ENCODE results near the gene CCDC138. TPM values are rescaled to one million over a fixed set of nuclear protein-coding genes. Genes with fewer than 3 reads are reported as not detected.

The CCDC138 gene
- total RNA-seq, 1 experiment from 2014 or later, result 14.9 TPM

- Histone ChIP-seq H3K4me1 (no peaks in the 10 kb centered on the region), H3K36me3 (ENCODE audit: control insufficient read depth, insufficient read depth, low read length) (no peaks in the 10 kb centered on the region), H3K27me3 (replicated peaks; ENCODE audit: control insufficient read depth, insufficient read depth, low read length) (no peaks in the 10 kb centered on the region), H3K9me3 (no peaks in the 10 kb centered on the region), H3K4me3 (ENCODE audit: low read depth, low read length) (no peak overlapping the region)
- ChIA-PET CTCF (no interaction called here), POLR2A (no interaction called here)
- no peak overlapping the region for H3K27ac Mint-ChIP-seq (ENCODE audit: unreplicated experiment)
- no peaks in the 10 kb centered on the region for H3K4me1 Mint-ChIP-seq (ENCODE audit: low read depth, unreplicated experiment)
- H3K9me3 Mint-ChIP-seq (ENCODE audit: unreplicated experiment), result no peaks in the 10 kb centered on the region
- no TSS peak for BruUV-seq (replicated peaks)
- intact Hi-C loops (cut with micrococcal nuclease; ENCODE audit: unreplicated experiment), result no loop called here
- no peaks in the 10 kb centered on the region for H3K36me3 Mint-ChIP-seq (ENCODE audit: insufficient read depth, unreplicated experiment)
- no peaks in the 10 kb centered on the region for H3K27me3 Mint-ChIP-seq (ENCODE audit: insufficient read depth, unreplicated experiment)
- no peak for DNase-seq
- no peak for TF ChIP-seq CTCF (IDR thresholded peaks at IDR 0.05; ENCODE audit: insufficient read depth in 1 of 2, low read depth in 1 of 2, low read length in 1 of 2, severe bottlenecking in 1 of 2, unreplicated experiment in 1 of 2)
- no peak overlapping the region for H3K4me3 Mint-ChIP-seq (ENCODE audit: unreplicated experiment)
These were observed 129.7 kb downstream of the CCDC138 start for GRCh38 chr2:108916122-108916795.

GRCh38 chr2:108916796-108917421 lies 130.3 kb downstream of the CCDC138 start:
- Mint-ChIP-seq H3K27ac (ENCODE audit: unreplicated experiment) (no peak overlapping the region), H3K9me3 (ENCODE audit: unreplicated experiment) (no peaks in the 10 kb centered on the region), H3K27me3 (ENCODE audit: insufficient read depth, unreplicated experiment) (no peaks in the 10 kb centered on the region), H3K4me3 (ENCODE audit: unreplicated experiment) (no peak overlapping the region), H3K36me3 (ENCODE audit: insufficient read depth, unreplicated experiment) (no peaks in the 10 kb centered on the region), H3K4me1 (ENCODE audit: low read depth, unreplicated experiment) (no peaks in the 10 kb centered on the region)
- DNase-seq, result no peak
- TF ChIP-seq CTCF (IDR thresholded peaks at IDR 0.05; ENCODE audit: insufficient read depth in 1 of 2, low read depth in 1 of 2, low read length in 1 of 2, severe bottlenecking in 1 of 2, unreplicated experiment in 1 of 2), result no peak
- BruUV-seq (replicated peaks), result no TSS peak
- Histone ChIP-seq H3K36me3 (ENCODE audit: control insufficient read depth, insufficient read depth, low read length) (no peaks in the 10 kb centered on the region), H3K9me3 (no peaks in the 10 kb centered on the region), H3K4me3 (ENCODE audit: low read depth, low read length) (no peak overlapping the region), H3K4me1 (no peaks in the 10 kb centered on the region), H3K27me3 (replicated peaks; ENCODE audit: control insufficient read depth, insufficient read depth, low read length) (no peaks in the 10 kb centered on the region)
- intact Hi-C loops (cut with micrococcal nuclease; ENCODE audit: unreplicated experiment), result no loop called here
- POLR2A ChIA-PET, result no interaction called here
- CTCF ChIA-PET, result no interaction called here

- H3K36me3 Mint-ChIP-seq (ENCODE audit: insufficient read depth, unreplicated experiment), result no peaks in the 10 kb centered on the region
- Histone ChIP-seq H3K36me3 (ENCODE audit: control insufficient read depth, insufficient read depth, low read length) (no peaks in the 10 kb centered on the region), H3K4me3 (ENCODE audit: low read depth, low read length) (no peak overlapping the region), H3K27me3 (replicated peaks; ENCODE audit: control insufficient read depth, insufficient read depth, low read length) (no peaks in the 10 kb centered on the region), H3K9me3 (no peaks in the 10 kb centered on the region), H3K4me1 (no peaks in the 10 kb centered on the region)
- no peaks in the 10 kb centered on the region for H3K27me3 Mint-ChIP-seq (ENCODE audit: insufficient read depth, unreplicated experiment)
- no TSS peak for BruUV-seq (replicated peaks)
- no peak for DNase-seq
- POLR2A ChIA-PET, result no interaction called here
- no peaks in the 10 kb centered on the region for H3K9me3 Mint-ChIP-seq (ENCODE audit: unreplicated experiment)
- no peak for TF ChIP-seq CTCF (IDR thresholded peaks at IDR 0.05; ENCODE audit: insufficient read depth in 1 of 2, low read depth in 1 of 2, low read length in 1 of 2, severe bottlenecking in 1 of 2, unreplicated experiment in 1 of 2)
- CTCF ChIA-PET, result no interaction called here
- no peaks in the 10 kb centered on the region for H3K4me1 Mint-ChIP-seq (ENCODE audit: low read depth, unreplicated experiment)
- no peak overlapping the region for H3K4me3 Mint-ChIP-seq (ENCODE audit: unreplicated experiment)
- intact Hi-C loops (cut with micrococcal nuclease; ENCODE audit: unreplicated experiment), result no loop called here
- no peak overlapping the region for H3K27ac Mint-ChIP-seq (ENCODE audit: unreplicated experiment)
These were observed 131.0 kb downstream of the CCDC138 start for GRCh38 chr2:108917526-108917925.
